ENCODE results near the gene TRH.
A peak's percentile ranks its signal among the peaks of the same experiment; 100 is the strongest.
"Not testable (repeated sequence)": the region's sequence is repeated elsewhere in the genome, so short reads cannot be mapped to it uniquely, and the experiment has no call there.

TRH gene

DNA sequence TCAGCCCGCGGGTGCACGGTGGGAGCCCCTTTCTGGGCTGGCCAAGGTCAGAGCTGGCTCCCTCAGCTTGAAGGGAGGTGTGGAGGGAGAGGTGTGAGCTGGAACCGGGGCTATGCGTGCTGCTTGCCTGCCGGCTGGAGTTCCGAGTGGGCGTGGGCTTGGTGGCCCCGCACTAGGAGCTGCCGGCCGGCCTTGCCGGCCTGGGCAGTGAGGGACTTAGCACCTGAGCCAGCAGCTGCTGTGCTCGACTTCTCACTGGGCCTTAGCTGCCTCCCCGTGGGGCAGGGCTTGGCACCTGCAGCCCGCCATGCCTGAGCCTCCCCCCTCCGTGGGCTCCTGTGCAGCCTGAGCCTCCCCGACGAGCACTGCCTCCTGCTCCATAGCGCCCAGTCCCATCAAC is 36.0 kb downstream of the TRH start:
- no peak for DNase-seq (ENCODE audit: low read depth)

GRCh38 chr3:130012108-130012507 is 37.6 kb downstream of the TRH start:
- DNase-seq (ENCODE audit: low read depth), result peak; percentile 16

- DNase-seq (ENCODE audit: low read depth), result not testable (repeated sequence)
Measured at GRCh38 chr3:130013246-130013645, 38.7 kb downstream of the TRH start.

GRCh38 chr3:130014526-130014925 is 40.0 kb downstream of the TRH start:
- no peak for DNase-seq (ENCODE audit: low read depth)

- not testable (repeated sequence) for DNase-seq (ENCODE audit: low read depth)
Measured at GRCh38 chr3:130017661-130018060, 43.1 kb downstream of the TRH start.

DNA sequence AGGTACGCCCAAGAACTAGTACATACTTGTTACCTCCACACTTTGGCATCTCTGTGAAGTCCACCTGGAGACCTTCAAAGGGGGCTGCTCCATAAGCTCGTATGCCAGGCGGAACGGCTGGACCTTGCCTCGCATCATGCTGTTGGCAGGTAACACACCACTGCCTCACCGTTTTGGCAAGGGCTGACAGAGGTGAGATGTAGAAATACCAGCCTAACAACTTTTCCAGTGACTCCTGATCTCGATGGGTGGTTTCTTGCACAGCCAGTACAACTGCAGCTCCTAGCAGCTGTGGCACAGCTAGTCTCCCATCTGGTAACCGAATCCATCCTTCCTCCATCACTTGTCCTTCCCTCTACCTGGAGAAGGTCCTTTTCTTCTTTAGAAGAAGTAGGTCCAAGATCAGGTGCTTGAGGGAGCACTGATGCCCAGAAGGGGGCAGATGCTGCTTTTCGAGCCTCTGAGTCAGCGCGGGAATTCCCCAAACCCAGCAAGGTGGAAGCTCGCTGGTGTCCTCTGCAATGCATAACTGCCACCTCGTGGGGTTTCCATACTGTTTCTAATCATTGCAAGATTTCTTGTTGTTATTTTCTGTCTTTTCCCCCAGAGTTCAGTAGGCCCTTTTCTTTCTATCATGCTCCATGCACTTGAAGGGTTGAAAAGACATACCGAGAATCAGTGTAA is 51.8 kb downstream of the TRH start:
- DNase-seq (ENCODE audit: low read depth), result not testable (repeated sequence)

DNA sequence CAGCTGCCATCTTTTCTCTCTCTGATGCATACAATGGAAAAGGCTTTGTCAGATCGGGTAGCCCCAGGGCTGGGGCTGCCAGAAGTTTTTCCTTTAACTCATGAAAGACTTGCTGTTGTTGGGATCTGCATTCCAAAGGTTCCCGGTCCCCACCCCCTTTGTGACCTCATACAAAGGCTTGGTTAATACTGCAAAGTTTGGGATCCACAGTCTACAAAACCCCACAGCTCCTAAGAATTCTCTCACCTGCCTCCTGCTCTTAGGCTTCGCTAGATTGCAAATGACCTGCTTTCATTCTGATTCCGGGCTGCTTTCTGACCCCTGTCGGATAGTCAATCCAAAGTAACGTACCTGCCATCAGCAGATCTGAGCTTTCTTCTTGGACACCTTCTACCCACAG is 52.9 kb downstream of the TRH start:
- not testable (repeated sequence) for DNase-seq (ENCODE audit: low read depth)
